Esophagus muscularis mucosa (tissue), 4 donors: Measurements from ENCODE around the gene RBFOX2.

ENCODE experiments used
- CTCF ChIP-seq, 3 experiments: fragments of 200-600 bp in 2 of 3; fragments of 450-650 bp in 1 of 3; sonication (generic) in 2 of 3; IDR thresholded peaks; one replicate each; pipeline ENCODE4 v1.5.1; 2017 to 2019; ENCODE audit warnings: antibody characterized with exemption in 3 of 3, mild to moderate bottlenecking in 2 of 3, moderate library complexity in 1 of 3
- EP300 ChIP-seq: sonication (generic); formaldehyde crosslinking; IDR thresholded peaks from one replicate; pipeline ENCODE4 v1.6.1; 2017; ENCODE audit warnings: antibody characterized with exemption
- POLR2A ChIP-seq: fragments of 450-650 bp; IDR thresholded peaks from one replicate; pipeline ENCODE4 v1.6.1; 2017; ENCODE audit warnings: antibody characterized with exemption, moderate library complexity, mild to moderate bottlenecking, low read depth
- POLR2AphosphoS5 ChIP-seq, 2 donors: sonication (generic); formaldehyde crosslinking; IDR thresholded peaks; one replicate each; pipeline ENCODE4 v1.6.1; 2017; ENCODE audit warnings: antibody characterized with exemption in 2 of 2

GRCh38 chr22:35781898-35782297 lies 246.7 kb downstream of the RBFOX2 start:
- TF ChIP-seq POLR2A (no peak), CTCF (IDR thresholded peaks at IDR 0.05) (no peak), EP300 (no peak), POLR2AphosphoS5 (IDR thresholded peaks at IDR 0.05) (no peak)
